Right ventricle myocardium superior (tissue), 1 donor: ENCODE data around the gene DROSHA. TPM values are rescaled to one million over a fixed set of nuclear protein-coding genes. Genes with fewer than 3 reads are reported as not detected.
"Not testable (repeated sequence)": the region's sequence is repeated elsewhere in the genome, so short reads cannot be mapped to it uniquely, and the experiment has no call there.

Source experiments
- ATAC-seq: fragments of 200-7000 bp; cut with Tn5 transposase; one replicate; pipeline ENCODE4 v1.9.1; 2020; ENCODE audit warnings: mild to moderate bottlenecking; ENCODE audit not compliant: poor library complexity
- DNase-seq: peaks from one replicate; pipeline ENCODE4 v3.0.0-alpha.2; 2020
- intact Hi-C: fragments of 100-400 bp; cut with DNase I; formaldehyde crosslinking; loops from one replicate; pipeline ENCODE4 v1.11.2; 2022
- total RNA-seq: library from RNA; stranded (reverse); fragmentation: NEBNext Ultra II Directional; extraction: Animal tissue kit (Norgen Biotek cat#: 25700); gene quantifications from one replicate; pipeline ENCODE4 v1.2.1, GENCODE V29; 2021
- donor health status: DM: no; HTN: yes; CAD: no; lungs with severe emphysema.

DROSHA gene
- total RNA-seq, 1 donor from 2014 or later, result 35.4 TPM

- DNase-seq, result no peak
- ATAC-seq, result no peak
- intact Hi-C loops, result no loop called here
Observed at GRCh38 chr5:31396611-31397295, 135.1 kb downstream of the DROSHA start.

GRCh38 chr5:31395450-31396045 lies 136.3 kb downstream of the DROSHA start:
- intact Hi-C loops, DNase-seq, ATAC-seq: not testable (repeated sequence)

- DNase-seq (no peak), ATAC-seq (no peak)
- intact Hi-C loops, result no loop called here
Observed at GRCh38 chr5:31393126-31393525, 138.8 kb downstream of the DROSHA start.

- no peak for DNase-seq
- intact Hi-C loops, result no loop called here
- no peak for ATAC-seq
Observed at GRCh38 chr5:31392061-31392460, 139.8 kb downstream of the DROSHA start.

- DNase-seq (no peak), ATAC-seq (no peak)
- intact Hi-C loops, result no loop called here
Observed at GRCh38 chr5:31390256-31390655, 141.6 kb downstream of the DROSHA start.

GRCh38 chr5:31385774-31386537 lies 145.9 kb downstream of the DROSHA start:
- no peak for ATAC-seq
- intact Hi-C loops, result no loop called here
- no peak for DNase-seq

- no peak for ATAC-seq
- intact Hi-C loops, result no loop called here
Observed at GRCh38 chr5:31383734-31384133, 148.2 kb downstream of the DROSHA start.

GRCh38 chr5:31382051-31382878 lies 149.6 kb downstream of the DROSHA start:
- no peak for DNase-seq
- intact Hi-C loops, result no loop called here
- no peak for ATAC-seq

More at GRCh38 chr5:31383734-31384133, 148.2 kb downstream of the DROSHA start:
- no peak for DNase-seq

GRCh38 chr5:31381299-31381698 lies 150.6 kb downstream of the DROSHA start:
- DNase-seq (no peak), ATAC-seq (no peak)
- intact Hi-C loops, result no loop called here

- no peak for ATAC-seq
- intact Hi-C loops, result no loop called here
- no peak for DNase-seq
Observed at GRCh38 chr5:31380049-31380448, 151.8 kb downstream of the DROSHA start.

- intact Hi-C loops, result no loop called here
- ATAC-seq, result no peak
- DNase-seq, result no peak
Observed at GRCh38 chr5:31378838-31379237, 153.1 kb downstream of the DROSHA start.

GRCh38 chr5:31378136-31378535 lies 153.8 kb downstream of the DROSHA start:
- ATAC-seq, result no peak
- intact Hi-C loops, result no loop called here

GRCh38 chr5:31377274-31377946 lies 154.5 kb downstream of the DROSHA start:
- ATAC-seq (no peak), DNase-seq (no peak)
- intact Hi-C loops, result no loop called here

More at GRCh38 chr5:31378136-31378535, 153.8 kb downstream of the DROSHA start:
- no peak for DNase-seq

- intact Hi-C loops, result no loop called here
Observed at GRCh38 chr5:31375999-31376720, 155.7 kb downstream of the DROSHA start.

GRCh38 chr5:31372124-31372523 lies 159.8 kb downstream of the DROSHA start:
- no peak for DNase-seq
- ATAC-seq, result no peak
- intact Hi-C loops, result no loop called here

More at GRCh38 chr5:31375999-31376720, 155.7 kb downstream of the DROSHA start:
- no peak for DNase-seq
- no peak for ATAC-seq

- intact Hi-C loops, result no loop called here
- ATAC-seq, result peak; percentile 29
- DNase-seq, result no peak
Observed at GRCh38 chr5:31366941-31367340, 165.0 kb downstream of the DROSHA start.

- DNase-seq, result no peak
- no peak for ATAC-seq
- intact Hi-C loops, result no loop called here
Observed at GRCh38 chr5:31365776-31366175, 166.1 kb downstream of the DROSHA start.
